H1 (cell line): ENCODE measurements around the gene PLAC1. TPM values are rescaled to one million over a fixed set of nuclear protein-coding genes. Genes with fewer than 3 reads are reported as not detected.

Experiments used
- CTCF ChIA-PET: fragments of 300-600 bp; sonication (Branson Sonifier 250); formaldehyde crosslinking; loops from one replicate; lab custom pipeline; 2021; ENCODE audit not compliant: partially characterized antibody; lab: Charles Lee
- POLR2A ChIA-PET: fragments of 300-600 bp; sonication (Branson Sonifier 250); formaldehyde crosslinking; loops from one replicate; lab custom pipeline; 2021; ENCODE audit warnings: inconsistent platforms; ENCODE audit not compliant: partially characterized antibody; lab: Charles Lee
- DNase-seq, 2 experiments: peaks; one replicate each; pipeline versions ENCODE4 v3.0.0 to v3.0.0-alpha.2; 2010 to 2022; ENCODE audit warnings: low spot score in 2 of 2, low read depth in 1 of 2, mixed read lengths in 1 of 2
- FAIRE-seq: peaks from 2 replicates; lab custom pipeline; 2011; peaks lifted over from hg19 to GRCh38; lab: Jason Lieb, UNC
- H2AFZ ChIP-seq: 2 replicates; pipeline ENCODE4 v1.8.1; 2012; ENCODE audit warnings: low read length, inconsistent platforms
- H2AK5ac ChIP-seq: 2 replicates; pipeline ENCODE4 v1.6.1; 2013; ENCODE audit warnings: low read depth, low read length
- H2BK120ac ChIP-seq: replicated peaks from 2 replicates; pipeline ENCODE3; 2013; ENCODE audit warnings: low read depth, low read length, inconsistent platforms
- H2BK12ac ChIP-seq: 2 replicates; pipeline ENCODE4 v1.6.1; 2013; ENCODE audit warnings: low read depth, low read length
- H2BK15ac ChIP-seq: 2 replicates; pipeline ENCODE4 v1.6.1; 2013; ENCODE audit warnings: low read length
- H2BK20ac ChIP-seq: 2 replicates; pipeline ENCODE4 v1.6.1; 2013; ENCODE audit warnings: low read length
- H2BK5ac ChIP-seq: 2 replicates; pipeline ENCODE4 v1.6.1; 2013; ENCODE audit warnings: low read depth, low read length
- H3K14ac ChIP-seq: 2 replicates; pipeline ENCODE4 v1.6.1; 2013; ENCODE audit warnings: inconsistent platforms; ENCODE audit not compliant: insufficient read length
- H3K18ac ChIP-seq: 2 replicates; pipeline ENCODE4 v1.6.1; 2013; ENCODE audit warnings: low read length; ENCODE audit errors: extremely low read depth
- H3K23ac ChIP-seq: 2 replicates; pipeline ENCODE4 v1.6.1; 2013; ENCODE audit warnings: inconsistent platforms; ENCODE audit not compliant: insufficient read length
- H3K23me2 ChIP-seq: 2 replicates; pipeline ENCODE4 v1.6.1; 2013; ENCODE audit warnings: low read depth, low read length
- H3K27ac ChIP-seq: 2 replicates; pipeline ENCODE4 v1.6.1; 2011; ENCODE audit warnings: low read depth, low read length, inconsistent platforms
- H3K27me3 ChIP-seq, 4 experiments: replicated peaks in 1 of 4; 1 replicate in 1 of 4; 2 replicates in 3 of 4; pipeline versions ENCODE4 v1.6.1 to v1.8.1; 2011 to 2013; ENCODE audit warnings: low read length in 3 of 4, mild to moderate bottlenecking in 3 of 4, inconsistent platforms in 2 of 4, mixed read lengths in 2 of 4, moderate library complexity in 1 of 4; ENCODE audit not compliant: control insufficient read depth in 3 of 4, insufficient read depth in 3 of 4; ENCODE audit errors: extremely low read depth in 1 of 4
- H3K36me3 ChIP-seq, 4 experiments: 2 replicates each; pipeline versions ENCODE4 v1.6.1 to v1.8.1; 2011 to 2013; ENCODE audit warnings: mild to moderate bottlenecking in 4 of 4, low read length in 3 of 4, moderate library complexity in 2 of 4, control low read depth in 1 of 4, inconsistent platforms in 1 of 4; ENCODE audit not compliant: insufficient read depth in 4 of 4, control insufficient read depth in 2 of 4
- H3K4ac ChIP-seq: replicated peaks from 2 replicates; pipeline ENCODE3; 2013; ENCODE audit warnings: low read length, low read depth, mixed read lengths, inconsistent platforms; ENCODE audit not compliant: insufficient read length
- H3K4me1 ChIP-seq, 4 experiments: replicated peaks in 1 of 4; 1 replicate in 1 of 4; 2 replicates in 3 of 4; pipeline versions ENCODE4 v1.6.1 to v1.8.1; 2011 to 2013; ENCODE audit warnings: low read length in 3 of 4, inconsistent platforms in 2 of 4, mixed read lengths in 1 of 4; ENCODE audit not compliant: insufficient read depth in 4 of 4, control insufficient read depth in 3 of 4
- H3K4me2 ChIP-seq, 2 experiments: 2 replicates each; pipeline versions ENCODE4 v1.6.1 to v1.8.1; 2011 to 2013; ENCODE audit warnings: low read depth in 2 of 2, low read length in 2 of 2, control low read depth in 1 of 2, inconsistent platforms in 1 of 2, mild to moderate bottlenecking in 1 of 2; ENCODE audit not compliant: insufficient read depth in 1 of 2
- H3K4me3 ChIP-seq, 4 experiments: fragments of 200-600, 300-600 bp in 1 of 4; sonication (generic), shearing (Covaris generic), sonication (Bioruptor Twin) in 1 of 4; 2 replicates each; pipeline versions ENCODE4 v1.5.1 to v1.8.1; 2011 to 2016; ENCODE audit warnings: low read length in 4 of 4, low read depth in 3 of 4, control low read depth in 2 of 4, inconsistent platforms in 2 of 4, mild to moderate bottlenecking in 2 of 4, mixed read lengths in 1 of 4, moderate library complexity in 1 of 4; ENCODE audit not compliant: insufficient read depth in 2 of 4; ENCODE audit errors: extremely low read depth in 1 of 4
- H3K56ac ChIP-seq: replicated peaks from 2 replicates; pipeline ENCODE3; 2013; ENCODE audit warnings: low read depth, mild to moderate bottlenecking, mixed read lengths, low read length, inconsistent platforms; ENCODE audit not compliant: insufficient read length
- H3K79me1 ChIP-seq: 2 replicates; pipeline ENCODE4 v1.6.1; 2013; ENCODE audit warnings: low read depth, low read length, control low read depth
- H3K79me2 ChIP-seq, 2 experiments: 2 replicates each; pipeline versions ENCODE4 v1.6.1 to v1.8.1; 2012 to 2013; ENCODE audit warnings: low read length in 2 of 2, mild to moderate bottlenecking in 2 of 2, inconsistent platforms in 1 of 2; ENCODE audit not compliant: insufficient read depth in 2 of 2, control insufficient read depth in 1 of 2
- H3K9ac ChIP-seq, 4 experiments: replicated peaks in 1 of 4; 1 replicate in 1 of 4; 2 replicates in 3 of 4; pipeline versions ENCODE4 v1.6.1 to v1.8.1; 2011 to 2013; ENCODE audit warnings: low read depth in 3 of 4, low read length in 3 of 4, control low read depth in 2 of 4, mild to moderate bottlenecking in 2 of 4, moderate library complexity in 2 of 4, inconsistent platforms in 1 of 4; ENCODE audit errors: extremely low read depth in 1 of 4
- H3K9me3 ChIP-seq, 2 experiments: 2 replicates each; pipeline versions ENCODE4 v1.6.1 to v1.8.1; 2012 to 2013; ENCODE audit warnings: mild to moderate bottlenecking in 2 of 2, moderate library complexity in 2 of 2, control low read depth in 1 of 2, inconsistent platforms in 1 of 2, low read depth in 1 of 2, low read length in 1 of 2, mixed read lengths in 1 of 2; ENCODE audit not compliant: insufficient read depth in 2 of 2
- H4K20me1 ChIP-seq, 2 experiments: replicated peaks in 1 of 2; 2 replicates each; pipeline versions ENCODE3 to v1.8.1; 2011 to 2013; ENCODE audit warnings: inconsistent platforms in 2 of 2, low read length in 2 of 2, mild to moderate bottlenecking in 1 of 2; ENCODE audit not compliant: insufficient read depth in 2 of 2, control insufficient read depth in 1 of 2
- H4K5ac ChIP-seq: 2 replicates; pipeline ENCODE4 v1.6.1; 2013; ENCODE audit warnings: low read length, low read depth, mixed read lengths, inconsistent platforms; ENCODE audit not compliant: insufficient read length
- H4K8ac ChIP-seq: 2 replicates; pipeline ENCODE4 v1.8.0; 2013; ENCODE audit warnings: mild to moderate bottlenecking, moderate library complexity, low read length, inconsistent platforms; ENCODE audit not compliant: insufficient read depth; ENCODE audit errors: extremely low read depth
- H4K91ac ChIP-seq: replicated peaks from 2 replicates; pipeline ENCODE3; 2013; ENCODE audit warnings: low read length, mixed read lengths, inconsistent platforms; ENCODE audit not compliant: insufficient read length
- CHD2 ChIP-seq: IDR thresholded peaks from 2 replicates; pipeline ENCODE4 v1.6.1; 2012; ENCODE audit warnings: low read length, improper control_type of control experiment
- CREB1 ChIP-seq: IDR thresholded peaks from 2 replicates; pipeline ENCODE4 v1.6.1; 2012; ENCODE audit warnings: inconsistent platforms
- GABPA ChIP-seq: IDR thresholded peaks from 2 replicates; pipeline ENCODE4 v1.6.1; 2011; ENCODE audit warnings: mild to moderate bottlenecking, low read length, moderate library complexity, borderline replicate concordance; ENCODE audit not compliant: insufficient read depth
- NRF1 ChIP-seq: IDR thresholded peaks from 2 replicates; pipeline ENCODE4 v1.6.1; 2011; ENCODE audit warnings: mild to moderate bottlenecking, low read depth, low read length, improper control_type of control experiment
- PHF8 ChIP-seq: fragments of 200-600 bp; sonication (generic); conservative IDR thresholded peaks from 2 replicates; pipeline ENCODE4 v1.7.1; 2012; ENCODE audit warnings: low read depth, mild to moderate bottlenecking, inconsistent platforms, low read length, moderate library complexity
- SIX5 ChIP-seq: IDR thresholded peaks from 2 replicates; pipeline ENCODE4 v1.6.1; 2011; ENCODE audit warnings: mild to moderate bottlenecking, low read depth, low read length
- WGBS, 2 experiments: shearing (Covaris generic) in 1 of 2; methylation state at CpG; one replicate each; pipeline versions ENCODE4 v1.1.6 to v1.1.7; 2013 to 2015; ENCODE audit warnings: low lambda C conversion rate in 2 of 2, mixed read lengths in 2 of 2, inconsistent platforms in 1 of 2, low coverage in 1 of 2, missing lambda C conversion rate in 1 of 2; ENCODE audit not compliant: insufficient replicate concordance in 2 of 2, insufficient coverage in 1 of 2, insufficient read length in 1 of 2; ENCODE audit errors: extremely low coverage in 1 of 2, missing lambda C conversion rate in 1 of 2; 5-methylcytosine and 5-hydroxymethylcytosine counted together
- polyA plus RNA-seq, 7 experiments: library from polyadenylated mRNA; depleted of rRNA in 3 of 7; stranded (reverse) in 5 of 7; unstranded in 2 of 7; fragments of >200 nt in 5 of 7; fragments of 200-250 nt in 2 of 7; gene quantifications; 1 replicate in 5 of 7; 2 replicates in 1 of 7; 4 replicates in 1 of 7; pipeline versions ENCODE4 v1.2.1 to v1.2.3, GENCODE V29; 2011 to 2013; ENCODE audit warnings: missing spikeins in 2 of 7, mixed read lengths in 2 of 7
- total RNA-seq: library from RNA; stranded (reverse); fragmentation: NEBNext Ultra II Directional; extraction: Animal tissue kit (Norgen Biotek cat#: 25700); gene quantifications from 2 replicates; pipeline ENCODE4 v1.2.1, GENCODE V29; 2021

Gene PLAC1
- total and polyA plus RNA-seq, 2 of the 8 experiments (the other 6 are each of a cell fraction or from before 2014, with no cell fraction given) = 1.8 TPM; not detected in 1

- no peak overlapping the region for H2BK120ac ChIP-seq
- CTCF ChIA-PET = no interaction called here
- H4K8ac ChIP-seq = no peak overlapping the region
- no peaks in the 10 kb centered on the region for H3K36me3 ChIP-seq
- H2AK5ac ChIP-seq = no peak overlapping the region
- no peaks in the 10 kb centered on the region for H3K79me1 ChIP-seq
- no peak overlapping the region for H3K4me3 ChIP-seq
- no peak overlapping the region for H3K4me2 ChIP-seq
- no peak overlapping the region for H2AFZ ChIP-seq
- no peak overlapping the region for H4K5ac ChIP-seq
- H3K9me3 ChIP-seq = no peaks in the 10 kb centered on the region
- no peaks in the 10 kb centered on the region for H3K27me3 ChIP-seq
- no peak overlapping the region for H2BK15ac ChIP-seq
- POLR2A ChIA-PET = no interaction called here
- H2BK5ac ChIP-seq = no peak overlapping the region
- no peaks in the 10 kb centered on the region for H4K20me1 ChIP-seq
- no peak overlapping the region for H3K23ac ChIP-seq
- 84% methylated on average over 4 of the region's 4 CpGs; no CpG with 5 or more reads in 1 of the 2 experiments for WGBS, 2 experiments
- H3K14ac ChIP-seq = no peak overlapping the region
- H4K91ac ChIP-seq = no peak overlapping the region
- H3K9ac ChIP-seq = no peak overlapping the region
- FAIRE-seq (no peak), DNase-seq (no peak)
- no peaks in the 10 kb centered on the region for H3K23me2 ChIP-seq
- no peak overlapping the region for H3K27ac ChIP-seq
- H2BK20ac ChIP-seq = no peak overlapping the region
- H3K4me1 ChIP-seq = no peaks in the 10 kb centered on the region
- no peak overlapping the region for H3K4ac ChIP-seq
- H2BK12ac ChIP-seq = no peak overlapping the region
- no peak overlapping the region for H3K56ac ChIP-seq
- no peak overlapping the region for H3K18ac ChIP-seq
- no peaks in the 10 kb centered on the region for H3K79me2 ChIP-seq
- TF ChIP-seq CHD2 (no peak), NRF1 (no peak), GABPA (no peak), CREB1 (no peak), SIX5 (no peak), PHF8 (no peak)
Measured at GRCh38 chrX:134649770-134650169, 8.5 kb downstream of the PLAC1 start.
